K562 (cell line): ENCODE measurements around the gene ADNP2. TPM values are rescaled to one million over a fixed set of nuclear protein-coding genes. Genes with fewer than 3 reads are reported as not detected.
A peak's percentile ranks its signal among the peaks of the same experiment; 100 is the strongest.

Experiments used
- ATAC-seq: fragments of 200-7000 bp; cut with Tn5 transposase; 3 replicates; pipeline ENCODE4 v1.9.1; 2020; ENCODE audit warnings: moderate library complexity
- BruUV-seq: library from RNA; stranded (reverse); fragments of 400-500 nt; replicated peaks from 2 replicates; lab custom pipeline; 2021; lab: Mats Ljungman, UMichigan
- CTCF ChIA-PET: fragments of 300-600 bp; formaldehyde crosslinking; extraction: SDS; loops from one replicate; lab custom pipeline; 2021; ENCODE audit warnings: low intra/inter-chr PET ratio; lab: Yijun Ruan, JAX
- POLR2A ChIA-PET: fragments of 300-600, 350-650 bp; sonication (Branson Sonifier 250); formaldehyde crosslinking; extraction: SDS; loops from one replicate; lab custom pipeline; 2021; ENCODE audit warnings: antibody characterized with exemption, inconsistent platforms; lab: Yijun Ruan, JAX
- DNase-seq, 4 experiments: peaks; one replicate each; pipeline versions ENCODE4 v3.0.0 to v3.0.0-alpha.2; 2011 to 2018; ENCODE audit warnings: low spot score in 3 of 4, mixed read lengths in 3 of 4; ENCODE audit errors: extremely low read depth in 1 of 4
- FAIRE-seq: peaks from 2 replicates; lab custom pipeline; 2011; peaks lifted over from hg19 to GRCh38; lab: Jason Lieb, UNC
- H2AFZ ChIP-seq: 2 replicates; pipeline ENCODE4 v1.6.0; 2011; ENCODE audit warnings: low read depth, low read length, control low read depth, inconsistent platforms
- H3K27ac ChIP-seq: fragments of 200-600 bp; 3 replicates; pipeline ENCODE4 v1.8.0; 2011; ENCODE audit warnings: low read depth, mild to moderate bottlenecking, control low read depth, inconsistent platforms, low read length, moderate library complexity, mixed read lengths; ENCODE audit errors: extremely low read depth
- H3K27me3 ChIP-seq, 2 experiments: fragments of 300-600 bp in 1 of 2; 2 replicates in 1 of 2; 3 replicates in 1 of 2; pipeline versions ENCODE4 v1.6.0 to v1.8.0; 2011; ENCODE audit warnings: inconsistent platforms in 2 of 2, low read length in 2 of 2, mild to moderate bottlenecking in 1 of 2, mixed read lengths in 1 of 2, moderate library complexity in 1 of 2; ENCODE audit not compliant: control insufficient read depth in 2 of 2, insufficient read depth in 2 of 2
- H3K36me3 ChIP-seq: fragments of 300-600 bp; 3 replicates; pipeline ENCODE4 v1.8.0; 2011; ENCODE audit warnings: mild to moderate bottlenecking, low read length, inconsistent platforms; ENCODE audit not compliant: control insufficient read depth, insufficient read depth
- H3K4me1 ChIP-seq, 2 experiments: fragments of 200-600 bp in 1 of 2; replicated peaks in 1 of 2; 2 replicates in 1 of 2; 3 replicates in 1 of 2; pipeline versions ENCODE4 v1.5.1 to v1.8.0; 2011; ENCODE audit warnings: inconsistent platforms in 2 of 2, low read length in 2 of 2, mild to moderate bottlenecking in 1 of 2, mixed read lengths in 1 of 2, moderate library complexity in 1 of 2; ENCODE audit not compliant: control insufficient read depth in 2 of 2, insufficient read depth in 2 of 2
- H3K4me2 ChIP-seq: 2 replicates; pipeline ENCODE4 v1.6.1; 2011; ENCODE audit warnings: low read length, control low read depth, inconsistent platforms, mixed read lengths; ENCODE audit not compliant: insufficient read depth
- H3K4me3 ChIP-seq: fragments of 200-600 bp; sonication (generic), shearing (Covaris generic); 2 replicates; pipeline ENCODE4 v1.5.1; 2016; ENCODE audit warnings: control low read depth, inconsistent platforms
- H3K79me2 ChIP-seq: fragments of 200-600 bp; 3 replicates; pipeline ENCODE4 v1.8.0; 2011; ENCODE audit warnings: low read length, inconsistent platforms; ENCODE audit not compliant: control insufficient read depth, insufficient read depth
- H3K9ac ChIP-seq, 2 experiments: 2 replicates each; pipeline versions ENCODE4 v1.6.0 to v1.6.1; 2011; ENCODE audit warnings: low read depth in 2 of 2, low read length in 2 of 2, control low read depth in 1 of 2, inconsistent platforms in 1 of 2, mild to moderate bottlenecking in 1 of 2, mixed read lengths in 1 of 2; ENCODE audit not compliant: insufficient read depth in 1 of 2
- H3K9me1 ChIP-seq: one replicate; pipeline ENCODE4 v1.6.0; 2011; ENCODE audit warnings: inconsistent platforms, mild to moderate bottlenecking, low read length, moderate library complexity; ENCODE audit not compliant: control insufficient read depth, insufficient read depth
- H3K9me3 ChIP-seq: replicated peaks from 2 replicates; pipeline ENCODE4 v1.5.1; 2011; ENCODE audit warnings: low read depth, low read length, inconsistent platforms; ENCODE audit not compliant: control insufficient read depth, insufficient read depth
- H4K20me1 ChIP-seq: replicated peaks from 2 replicates; pipeline ENCODE4 v1.6.1; 2011; ENCODE audit warnings: low read length, inconsistent platforms, mixed read lengths; ENCODE audit not compliant: control insufficient read depth, insufficient read depth
- BMI1 ChIP-seq: fragments of 150-350 bp; IDR thresholded peaks from 2 replicates; pipeline ENCODE4 v1.6.1; 2014; ENCODE audit warnings: low read length
- STAG1 ChIP-seq: sonication (generic); formaldehyde crosslinking; IDR thresholded peaks from 2 replicates; pipeline ENCODE4 v1.5.0; 2020; ENCODE audit warnings: missing genetic modification reagents, borderline replicate concordance
- ZNF12 ChIP-seq: sonication (generic); formaldehyde crosslinking; IDR thresholded peaks from 2 replicates; pipeline ENCODE4 v1.4.0; 2020; ENCODE audit warnings: mild to moderate bottlenecking, missing genetic modification reagents
- ZNF133 ChIP-seq: fragments of 250-450 bp; sonication (Bioruptor Pico); IDR thresholded peaks from 2 replicates; pipeline ENCODE4 v1.4.0; 2020; ENCODE audit warnings: mild to moderate bottlenecking
- ZNF507 ChIP-seq: conservative IDR thresholded peaks from 2 replicates; pipeline ENCODE4 v1.6.1; 2017; ENCODE audit warnings: missing genetic modification characterization, missing compliant biosample characterization
- ZNF785 ChIP-seq: fragments of 250-450 bp; sonication (Bioruptor Pico); IDR thresholded peaks from 2 replicates; pipeline ENCODE4 v1.4.0; 2020; ENCODE audit warnings: mild to moderate bottlenecking
- WGBS: fragments of 100-300 bp; shearing (Covaris generic); methylation state at CpG from one replicate; pipeline ENCODE4 v1.1.6; 2016; ENCODE audit warnings: low coverage, mixed read lengths; ENCODE audit not compliant: insufficient coverage; ENCODE audit errors: missing lambda C conversion rate; 5-methylcytosine and 5-hydroxymethylcytosine counted together
- in situ Hi-C: fragments of 300-500 bp; cut with MboI; formaldehyde crosslinking; loops from 4 replicates; pipeline ENCODE4 v1.15.0; 2018; ENCODE audit warnings: inconsistent platforms, mixed read lengths
- intact Hi-C: fragments of 100-400 bp; cut with micrococcal nuclease; formaldehyde crosslinking; loops from 2 replicates; pipeline ENCODE4 v1.14.2; 2022
- polyA plus RNA-seq, 8 experiments: library from polyadenylated mRNA; depleted of rRNA in 4 of 8; stranded (reverse) in 5 of 8; unstranded in 3 of 8; fragments of >200 nt; fragmentation: Nextera tagmentation in 2 of 8; fragmentation: Illumina TruSeq in 1 of 8; extraction: Ambion mirVana in 2 of 8; extraction: Trizol in 1 of 8; gene quantifications; 2 replicates each; pipeline versions ENCODE4 v1.2.1 to v1.2.3, GENCODE V29; 2011 to 2014; ENCODE audit warnings: inconsistent platforms in 1 of 8, missing spikeins in 1 of 8
- total RNA-seq, 7 experiments: library from RNA; depleted of rRNA in 6 of 7; stranded (reverse); fragments of >200 nt in 6 of 7; fragmentation: Illumina TruSeq in 2 of 7; extraction: Trizol in 2 of 7; gene quantifications; 2 replicates each; pipeline versions ENCODE4 v1.2.1 to v1.2.3, GENCODE V29; 2011 to 2021; ENCODE audit warnings: low replicate concordance in 1 of 7
- TF ChIP-seq, protein P1 (sequence below): fragments of 200-800 bp; sonication (Bioruptor generic); IDR thresholded peaks from 2 replicates; pipeline ENCODE4 v1.6.1; 2016; ENCODE audit warnings: missing genetic modification characterization, missing compliant biosample characterization

The ADNP2 gene
- total and polyA plus RNA-seq, 9 of the 15 experiments (the other 6 are each of a cell fraction or from before 2014, with no cell fraction given) = 5.8 to 24.3 (median 16.0) TPM

- 0% methylated on average over 2 of the region's 2 CpGs for WGBS
Measured at GRCh38 chr18:80088036-80088435, 21.0 kb upstream of the ADNP2 start.

More at GRCh38 chr18:80088036-80088435, 21.0 kb upstream of the ADNP2 start:
- no peak for FAIRE-seq
- Histone ChIP-seq H4K20me1 (no peaks in the 10 kb centered on the region), H3K9me1 (no peaks in the 10 kb centered on the region), H2AFZ (no peak overlapping the region), H3K9me3 (peaks cover 4% of the 10 kb centered on the region; the same call in 1 of the 2 replicates), H3K9ac (no peak overlapping the region), H3K79me2 (no peaks in the 10 kb centered on the region), H3K27ac (no peak overlapping the region), H3K4me1 (no peaks in the 10 kb centered on the region), H3K27me3 (no peaks in the 10 kb centered on the region), H3K36me3 (no peaks in the 10 kb centered on the region), H3K4me3 (no peak overlapping the region), H3K4me2 (no peak overlapping the region)
- DNase-seq = no peak
- TF ChIP-seq ZNF133 (CRISPR knock-in tag) (no peak), ZNF12 (no peak), ZNF785 (CRISPR knock-in tag) (no peak), ZNF507 (tag) (peak; percentile 91), STAG1 (no peak), BMI1 (no peak)
- TF ChIP-seq, protein P1, sequence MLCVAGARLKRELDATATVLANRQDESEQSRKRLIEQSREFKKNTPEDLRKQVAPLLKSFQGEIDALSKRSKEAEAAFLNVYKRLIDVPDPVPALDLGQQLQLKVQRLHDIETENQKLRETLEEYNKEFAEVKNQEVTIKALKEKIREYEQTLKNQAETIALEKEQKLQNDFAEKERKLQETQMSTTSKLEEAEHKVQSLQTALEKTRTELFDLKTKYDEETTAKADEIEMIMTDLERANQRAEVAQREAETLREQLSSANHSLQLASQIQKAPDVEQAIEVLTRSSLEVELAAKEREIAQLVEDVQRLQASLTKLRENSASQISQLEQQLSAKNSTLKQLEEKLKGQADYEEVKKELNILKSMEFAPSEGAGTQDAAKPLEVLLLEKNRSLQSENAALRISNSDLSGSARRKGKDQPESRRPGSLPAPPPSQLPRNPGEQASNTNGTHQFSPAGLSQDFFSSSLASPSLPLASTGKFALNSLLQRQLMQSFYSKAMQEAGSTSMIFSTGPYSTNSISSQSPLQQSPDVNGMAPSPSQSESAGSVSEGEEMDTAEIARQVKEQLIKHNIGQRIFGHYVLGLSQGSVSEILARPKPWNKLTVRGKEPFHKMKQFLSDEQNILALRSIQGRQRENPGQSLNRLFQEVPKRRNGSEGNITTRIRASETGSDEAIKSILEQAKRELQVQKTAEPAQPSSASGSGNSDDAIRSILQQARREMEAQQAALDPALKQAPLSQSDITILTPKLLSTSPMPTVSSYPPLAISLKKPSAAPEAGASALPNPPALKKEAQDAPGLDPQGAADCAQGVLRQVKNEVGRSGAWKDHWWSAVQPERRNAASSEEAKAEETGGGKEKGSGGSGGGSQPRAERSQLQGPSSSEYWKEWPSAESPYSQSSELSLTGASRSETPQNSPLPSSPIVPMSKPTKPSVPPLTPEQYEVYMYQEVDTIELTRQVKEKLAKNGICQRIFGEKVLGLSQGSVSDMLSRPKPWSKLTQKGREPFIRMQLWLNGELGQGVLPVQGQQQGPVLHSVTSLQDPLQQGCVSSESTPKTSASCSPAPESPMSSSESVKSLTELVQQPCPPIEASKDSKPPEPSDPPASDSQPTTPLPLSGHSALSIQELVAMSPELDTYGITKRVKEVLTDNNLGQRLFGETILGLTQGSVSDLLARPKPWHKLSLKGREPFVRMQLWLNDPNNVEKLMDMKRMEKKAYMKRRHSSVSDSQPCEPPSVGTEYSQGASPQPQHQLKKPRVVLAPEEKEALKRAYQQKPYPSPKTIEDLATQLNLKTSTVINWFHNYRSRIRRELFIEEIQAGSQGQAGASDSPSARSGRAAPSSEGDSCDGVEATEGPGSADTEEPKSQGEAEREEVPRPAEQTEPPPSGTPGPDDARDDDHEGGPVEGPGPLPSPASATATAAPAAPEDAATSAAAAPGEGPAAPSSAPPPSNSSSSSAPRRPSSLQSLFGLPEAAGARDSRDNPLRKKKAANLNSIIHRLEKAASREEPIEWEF (CRISPR knock-in tag) = no peak
- in situ Hi-C loops (no loop called here), intact Hi-C loops (no loop called here)
- BruUV-seq = no TSS peak
- ChIA-PET POLR2A (no interaction called here), CTCF (no interaction called here)
- ATAC-seq = no peak
